Measurements from ENCODE around the gene DPP10. TPM values are rescaled to one million over a fixed set of nuclear protein-coding genes. Genes with fewer than 3 reads are reported as not detected.

Gene DPP10
- total RNA-seq, 3 donors from 2014 or later (not counting 1 experiment from before 2014, with no cell fraction given) = not detected

GRCh38 chr2:115199966-115200365 lies 757.5 kb downstream of the DPP10 start:
- H3K36me3 Mint-ChIP-seq = peaks cover 2% of the 10 kb centered on the region
- intact Hi-C loops (cut with micrococcal nuclease) = no loop called here

GRCh38 chr2:115201386-115201785 lies 758.9 kb downstream of the DPP10 start:
- 76% methylated on average over 4 of the region's 4 CpGs for WGBS (ENCODE audit: insufficient coverage)
- Histone ChIP-seq H3K4me1 (ENCODE audit: control insufficient read depth, insufficient read depth, low read length) (no peaks in the 10 kb centered on the region), H3K4me3 (ENCODE audit: low read length) (no peak overlapping the region), H3K9me3 (ENCODE audit: control insufficient read depth, insufficient read depth, low read length) (no peaks in the 10 kb centered on the region), H3K27me3 (ENCODE audit: control insufficient read depth, insufficient read depth, low read length) (no peaks in the 10 kb centered on the region), H3K27ac (ENCODE audit: low read length) (no peak overlapping the region), H3K36me3 (ENCODE audit: control insufficient read depth, insufficient read depth, low read length) (no peaks in the 10 kb centered on the region)
- Mint-ChIP-seq H3K4me1 (no peaks in the 10 kb centered on the region), H3K9me3 (peaks cover 8 to 10% of the 10 kb centered on the region in 2 donors), H3K36me3 (peaks cover 7% of the 10 kb centered on the region), H3K27ac (no peak overlapping the region), H3K4me3 (no peak overlapping the region), H3K27me3 (ENCODE audit: low read depth in 2 of 2) (no peaks in the 10 kb centered on the region)
- no peak for DNase-seq
- TF ChIP-seq CTCF (IDR thresholded peaks at IDR 0.05) = no peak
- intact Hi-C loops (cut with micrococcal nuclease) = no loop called here
- ATAC-seq = no peak

More at GRCh38 chr2:115199966-115200365, 757.5 kb downstream of the DPP10 start:
- H3K4me3 ChIP-seq (ENCODE audit: low read length) = no peak overlapping the region
- TF ChIP-seq CTCF (IDR thresholded peaks at IDR 0.05) = no peak
- H3K27me3 ChIP-seq (ENCODE audit: control insufficient read depth, insufficient read depth, low read length) = no peaks in the 10 kb centered on the region
- Mint-ChIP-seq H3K4me3 (no peak overlapping the region), H3K27me3 (ENCODE audit: low read depth in 2 of 2) (no peaks in the 10 kb centered on the region), H3K9me3 (peaks cover 5 to 8% of the 10 kb centered on the region in 2 donors), H3K4me1 (no peaks in the 10 kb centered on the region), H3K27ac (no peak overlapping the region)
- no peak for DNase-seq
- 70% methylated on average over 4 of the region's 4 CpGs for WGBS (ENCODE audit: insufficient coverage)
- no peaks in the 10 kb centered on the region for H3K4me1 ChIP-seq (ENCODE audit: control insufficient read depth, insufficient read depth, low read length)
- no peak overlapping the region for H3K27ac ChIP-seq (ENCODE audit: low read length)
- no peak for ATAC-seq
- no peaks in the 10 kb centered on the region for H3K36me3 ChIP-seq (ENCODE audit: control insufficient read depth, insufficient read depth, low read length)
- H3K9me3 ChIP-seq (ENCODE audit: control insufficient read depth, insufficient read depth, low read length) = no peaks in the 10 kb centered on the region

DNA sequence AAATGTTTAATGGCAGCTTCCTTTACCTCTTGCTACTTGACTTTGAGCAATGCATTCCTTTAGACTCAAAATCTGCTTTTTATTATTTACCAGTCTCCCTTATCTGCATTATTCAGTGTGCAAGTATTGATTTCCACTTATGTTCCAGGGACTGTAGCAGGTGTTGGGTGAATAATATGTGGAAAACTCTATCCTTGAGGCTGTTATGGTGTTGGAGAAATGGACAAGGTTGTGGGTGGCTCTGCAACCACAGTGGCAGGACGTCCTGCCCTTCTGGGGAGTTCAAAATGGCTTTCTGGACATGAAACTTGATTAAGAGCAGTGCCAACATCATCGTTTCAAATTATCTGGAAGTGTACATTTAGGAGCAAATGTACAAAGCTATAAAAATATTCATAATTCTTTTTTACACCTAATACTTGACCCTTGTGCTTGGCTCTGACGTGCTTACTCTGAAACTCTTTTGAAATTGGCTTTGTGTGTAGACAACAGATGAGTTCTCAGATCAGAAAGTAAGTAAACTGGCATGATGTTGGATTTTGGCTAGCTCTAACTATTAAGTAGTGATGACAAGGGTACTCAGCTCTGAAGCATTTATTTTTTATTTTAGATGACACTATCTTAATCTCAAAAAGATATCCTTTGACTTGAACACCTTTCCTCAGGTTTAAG lies 766.2 kb downstream of the DPP10 start:
- no peaks in the 10 kb centered on the region for H3K4me1 Mint-ChIP-seq
- no peaks in the 10 kb centered on the region for H3K9me3 ChIP-seq (ENCODE audit: control insufficient read depth, insufficient read depth, low read length)
- peaks cover 10 to 12% of the 10 kb centered on the region in 2 donors for H3K9me3 Mint-ChIP-seq
- no peak overlapping the region for H3K4me3 ChIP-seq (ENCODE audit: low read length)
- no peaks in the 10 kb centered on the region for H3K27me3 Mint-ChIP-seq (ENCODE audit: low read depth in 2 of 2)
- no peak overlapping the region for H3K27ac ChIP-seq (ENCODE audit: low read length)
- TF ChIP-seq CTCF (IDR thresholded peaks at IDR 0.05) = no peak
- WGBS (ENCODE audit: insufficient coverage) = 64% methylated on average over 3 of the region's 3 CpGs
- H3K4me1 ChIP-seq (ENCODE audit: control insufficient read depth, insufficient read depth, low read length) = no peaks in the 10 kb centered on the region
- H3K27me3 ChIP-seq (ENCODE audit: control insufficient read depth, insufficient read depth, low read length) = no peaks in the 10 kb centered on the region
- ATAC-seq = no peak
- DNase-seq = no peak
- H3K36me3 Mint-ChIP-seq = peaks cover 7% of the 10 kb centered on the region
- intact Hi-C loops (cut with micrococcal nuclease) = no loop called here
- no peaks in the 10 kb centered on the region for H3K36me3 ChIP-seq (ENCODE audit: control insufficient read depth, insufficient read depth, low read length)
- no peak overlapping the region for H3K27ac Mint-ChIP-seq
- no peak overlapping the region for H3K4me3 Mint-ChIP-seq

DNA sequence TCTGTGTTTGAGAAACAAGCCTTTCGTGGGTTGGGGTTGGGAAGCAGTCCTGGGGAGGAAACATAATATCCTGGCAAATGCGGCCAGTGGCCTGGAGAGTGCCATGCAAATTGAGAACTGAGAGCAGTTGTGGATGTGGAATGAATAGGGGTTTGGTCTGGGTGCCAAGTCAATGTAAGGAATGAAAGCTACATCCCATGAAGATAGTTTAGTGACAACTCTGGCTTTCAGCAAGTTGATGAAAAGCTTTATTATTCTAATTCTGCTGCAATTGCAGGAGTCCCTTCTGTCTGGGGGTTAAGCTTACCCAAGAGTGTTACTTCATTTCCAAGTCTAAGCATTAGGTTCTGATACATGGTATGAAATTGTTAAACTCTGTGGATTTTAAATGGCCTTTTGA lies 771.6 kb downstream of the DPP10 start:
- Mint-ChIP-seq H3K4me3 (no peak overlapping the region), H3K36me3 (no peaks in the 10 kb centered on the region), H3K27ac (no peak overlapping the region), H3K4me1 (no peaks in the 10 kb centered on the region), H3K9me3 (peaks cover 8 to 14% of the 10 kb centered on the region in 2 donors), H3K27me3 (ENCODE audit: low read depth in 2 of 2) (no peaks in the 10 kb centered on the region)
- intact Hi-C loops (cut with micrococcal nuclease) = no loop called here
- H3K27me3 ChIP-seq (ENCODE audit: control insufficient read depth, insufficient read depth, low read length) = no peaks in the 10 kb centered on the region
- H3K4me1 ChIP-seq (ENCODE audit: control insufficient read depth, insufficient read depth, low read length) = no peaks in the 10 kb centered on the region
- ATAC-seq = no peak
- H3K36me3 ChIP-seq (ENCODE audit: control insufficient read depth, insufficient read depth, low read length) = no peaks in the 10 kb centered on the region
- no peaks in the 10 kb centered on the region for H3K9me3 ChIP-seq (ENCODE audit: control insufficient read depth, insufficient read depth, low read length)
- TF ChIP-seq CTCF (IDR thresholded peaks at IDR 0.05) = no peak
- no peak overlapping the region for H3K4me3 ChIP-seq (ENCODE audit: low read length)
- no peak overlapping the region for H3K27ac ChIP-seq (ENCODE audit: low read length)
- 83% methylated on average over 2 of the region's 2 CpGs for WGBS (ENCODE audit: insufficient coverage)
- DNase-seq = no peak
